H1 (cell line): ENCODE measurements around the gene FRMPD2. TPM values are rescaled to one million over a fixed set of nuclear protein-coding genes. Genes with fewer than 3 reads are reported as not detected.

Source experiments
- ATF3 ChIP-seq: IDR thresholded peaks from 2 replicates; pipeline ENCODE4 v1.6.1; 2011; ENCODE audit warnings: low read depth, mild to moderate bottlenecking, low read length; ENCODE audit not compliant: insufficient read depth
- CEBPB ChIP-seq: IDR thresholded peaks from 2 replicates; pipeline ENCODE4 v1.6.1; 2012; ENCODE audit warnings: low read depth, low read length
- CHD1 ChIP-seq: IDR thresholded peaks from 2 replicates; pipeline ENCODE4 v1.6.1; 2012; ENCODE audit warnings: low read depth, low read length, improper control_type of control experiment
- CHD2 ChIP-seq: IDR thresholded peaks from 2 replicates; pipeline ENCODE4 v1.6.1; 2012; ENCODE audit warnings: low read length, improper control_type of control experiment
- CREB1 ChIP-seq: IDR thresholded peaks from 2 replicates; pipeline ENCODE4 v1.6.1; 2012; ENCODE audit warnings: inconsistent platforms
- CTCF ChIP-seq, 3 experiments: IDR thresholded peaks; 1 replicate in 2 of 3; 2 replicates in 1 of 3; pipeline versions ENCODE4 v1.5.1 to v1.6.1; 2011; ENCODE audit warnings: low read length in 3 of 3, mild to moderate bottlenecking in 3 of 3, inconsistent platforms in 2 of 3, low read depth in 1 of 3, moderate library complexity in 1 of 3; ENCODE audit not compliant: insufficient read depth in 1 of 3; ENCODE audit errors: control extremely low read depth in 1 of 3
- E2F6 ChIP-seq: IDR thresholded peaks from 2 replicates; pipeline ENCODE4 v1.6.1; 2012; ENCODE audit warnings: inconsistent platforms
- EGR1 ChIP-seq: IDR thresholded peaks from 2 replicates; pipeline ENCODE4 v1.6.1; 2011; ENCODE audit warnings: low read depth, low read length, borderline replicate concordance
- EP300 ChIP-seq, 2 experiments: IDR thresholded peaks; 1 replicate in 1 of 2; 2 replicates in 1 of 2; pipeline ENCODE4 v1.6.1; 2011 to 2012; ENCODE audit warnings: low read depth in 2 of 2, low read length in 2 of 2, mild to moderate bottlenecking in 2 of 2, borderline replicate concordance in 1 of 2, inconsistent platforms in 1 of 2, moderate library complexity in 1 of 2
- JUND ChIP-seq: IDR thresholded peaks from 2 replicates; pipeline ENCODE4 v1.6.1; 2011; ENCODE audit warnings: mild to moderate bottlenecking, improper control_type of control experiment, low read length
- KDM4A ChIP-seq: IDR thresholded peaks from one replicate; pipeline ENCODE4 v1.7.1; 2012; ENCODE audit warnings: low read depth, mild to moderate bottlenecking, moderate library complexity, low read length, inconsistent platforms; ENCODE audit not compliant: severe bottlenecking
- POLR2A ChIP-seq, 2 experiments: IDR thresholded peaks; 1 replicate in 1 of 2; 2 replicates in 1 of 2; pipeline ENCODE4 v1.6.1; 2011; ENCODE audit warnings: low read depth in 2 of 2, low read length in 2 of 2, mild to moderate bottlenecking in 2 of 2; ENCODE audit errors: control extremely low read depth in 1 of 2
- POLR2AphosphoS5 ChIP-seq: IDR thresholded peaks from 2 replicates; pipeline ENCODE4 v1.6.1; 2011; ENCODE audit warnings: low read depth, low read length
- RAD21 ChIP-seq, 2 experiments: IDR thresholded peaks in 1 of 2; conservative IDR thresholded peaks in 1 of 2; 2 replicates each; pipeline ENCODE4 v1.6.1; 2011; ENCODE audit warnings: low read depth in 2 of 2, low read length in 2 of 2, improper control_type of control experiment in 1 of 2, inconsistent platforms in 1 of 2, mild to moderate bottlenecking in 1 of 2, moderate library complexity in 1 of 2
- RFX5 ChIP-seq: IDR thresholded peaks from 2 replicates; pipeline ENCODE4 v1.6.1; 2011; ENCODE audit warnings: low read depth, low read length, improper control_type of control experiment, borderline replicate concordance
- SP1 ChIP-seq: IDR thresholded peaks from 2 replicates; pipeline ENCODE4 v1.6.1; 2011; ENCODE audit warnings: low read depth, low read length
- SUZ12 ChIP-seq: fragments of 200-600 bp; sonication (generic); IDR thresholded peaks from 2 replicates; pipeline ENCODE4 v1.6.1; 2012; ENCODE audit warnings: mild to moderate bottlenecking, inconsistent platforms, low read length, moderate library complexity, mixed read lengths
- TAF1 ChIP-seq: IDR thresholded peaks from 2 replicates; pipeline ENCODE4 v1.6.1; 2011; ENCODE audit warnings: mild to moderate bottlenecking, low read depth, low read length
- TAF7 ChIP-seq: optimal IDR thresholded peaks from 2 replicates; pipeline ENCODE3; 2011; ENCODE audit warnings: low read depth, mild to moderate bottlenecking, inconsistent platforms, low read length, moderate library complexity, borderline replicate concordance
- TBP ChIP-seq: IDR thresholded peaks from 2 replicates; pipeline ENCODE4 v1.6.1; 2011; ENCODE audit warnings: low read depth, low read length, improper control_type of control experiment
- polyA plus RNA-seq, 7 experiments: library from polyadenylated mRNA; depleted of rRNA in 3 of 7; stranded (reverse) in 5 of 7; unstranded in 2 of 7; fragments of >200 nt in 5 of 7; fragments of 200-250 nt in 2 of 7; gene quantifications; 1 replicate in 5 of 7; 2 replicates in 1 of 7; 4 replicates in 1 of 7; pipeline versions ENCODE4 v1.2.1 to v1.2.3, GENCODE V29; 2011 to 2013; ENCODE audit warnings: missing spikeins in 2 of 7, mixed read lengths in 2 of 7
- total RNA-seq: library from RNA; stranded (reverse); fragmentation: NEBNext Ultra II Directional; extraction: Animal tissue kit (Norgen Biotek cat#: 25700); gene quantifications from 2 replicates; pipeline ENCODE4 v1.2.1, GENCODE V29; 2021

FRMPD2 gene
- total and polyA plus RNA-seq, 2 of the 8 experiments (the other 6 are each of a cell fraction or from before 2014, with no cell fraction given), result 0.07 to 0.47 TPM

GRCh38 chr10:48306265-48306869 lies 31.9 kb upstream of the FRMPD2 start, which contains the start of gene MAPK8 (continued):
- TF ChIP-seq POLR2AphosphoS5 (peak; percentile 81; the same call in 1 of the 2 replicates), SP1 (peak; percentile 33; the same call in 1 of the 2 replicates), CEBPB (no peak), E2F6 (peak; percentile 99), JUND (no peak), TAF7 (peak; percentile 20), TBP (peak; percentile 59; the same call in 1 of the 2 replicates), TAF1 (peak; percentile 81), ATF3 (0 out of 2 replicates have a peak, but pooled peaks have one; percentile 21), RAD21 (IDR thresholded peaks at IDR 0.05 in 1 of 2, conservative IDR thresholded peaks at IDR 0.05 in 1 of 2; ENCODE audit: low read depth in 2 of 2, low read length in 2 of 2) (peak in 1 of 2 experiments; percentile 13; a peak in 2 of 4 replicates), CHD1 (no peak), EP300 (IDR thresholded peaks at IDR 0.05; ENCODE audit: borderline replicate concordance in 1 of 2, low read depth in 2 of 2, low read length in 2 of 2) (0 out of 3 replicates have a peak, but pooled peaks of 1 of the 2 experiments have one; percentile 19), CTCF (IDR thresholded peaks at IDR 0.05; ENCODE audit: control extremely low read depth in 1 of 3, insufficient read depth in 1 of 3, low read depth in 1 of 3, low read length in 3 of 3) (peak in 2 of 3 experiments; percentile 15 to 26; a peak in 2 of 4 replicates), RFX5 (no peak), KDM4A (peak; percentile 34), POLR2A (IDR thresholded peaks at IDR 0.05; ENCODE audit: control extremely low read depth in 1 of 2, low read depth in 2 of 2, low read length in 2 of 2) (peak; percentile 78 to 87), EGR1 (peak; percentile 91), CHD2 (peak; percentile 42; the same call in 1 of the 2 replicates), CREB1 (peak; percentile 86), SUZ12 (no peak)
